Measurements from ENCODE around the gene SEZ6. TPM values are rescaled to one million over a fixed set of nuclear protein-coding genes. Genes with fewer than 3 reads are reported as not detected.

SEZ6 gene
- polyA plus RNA-seq, 5 donors: 0.35 to 0.64 (median 0.59) TPM

- no peak for DNase-seq
These were observed 32.4 kb upstream of the SEZ6 start for GRCh38 chr17:29038085-29038795.

- no peak for DNase-seq
These were observed 31.9 kb upstream of the SEZ6 start for GRCh38 chr17:29037739-29038084.

GRCh38 chr17:29036584-29036983, 30.8 kb upstream of the SEZ6 start:
- no peak for DNase-seq

GRCh38 chr17:29034510-29034909, 28.7 kb upstream of the SEZ6 start:
- DNase-seq: no peak

- DNase-seq: no peak
These were observed 27.0 kb upstream of the SEZ6 start for GRCh38 chr17:29032857-29033197.

GRCh38 chr17:29032013-29032856, 26.4 kb upstream of the SEZ6 start:
- DNase-seq: no peak

GRCh38 chr17:29031488-29031887, 25.7 kb upstream of the SEZ6 start:
- no peak for DNase-seq

GRCh38 chr17:29024316-29024952, 18.6 kb upstream of the SEZ6 start:
- DNase-seq: no peak

- DNase-seq: no peak
These were observed 16.2 kb upstream of the SEZ6 start for GRCh38 chr17:29022074-29022473.

- no peak for DNase-seq
These were observed 15.4 kb upstream of the SEZ6 start for GRCh38 chr17:29021226-29021625.

- DNase-seq: no peak
These were observed 14.7 kb upstream of the SEZ6 start for GRCh38 chr17:29020576-29020975.

- DNase-seq: no peak
These were observed 13.8 kb upstream of the SEZ6 start for GRCh38 chr17:29019475-29020181.

- DNase-seq: no peak
These were observed 13.1 kb upstream of the SEZ6 start for GRCh38 chr17:29018788-29019474.

- DNase-seq: no peak
These were observed 10.7 kb upstream of the SEZ6 start for GRCh38 chr17:29016345-29017210.

- DNase-seq: no peak
These were observed 8.9 kb upstream of the SEZ6 start for GRCh38 chr17:29014716-29015115.

GRCh38 chr17:29012535-29012934, 6.7 kb upstream of the SEZ6 start:
- no peak for DNase-seq

- DNase-seq: no peak
These were observed 4.8 kb upstream of the SEZ6 start for GRCh38 chr17:29010586-29010985.

GRCh38 chr17:29010129-29010528, 4.3 kb upstream of the SEZ6 start:
- no peak for DNase-seq

- DNase-seq: no peak
These were observed 2.8 kb upstream of the SEZ6 start for GRCh38 chr17:29008591-29008990.

- DNase-seq: no peak
These were observed 2.1 kb upstream of the SEZ6 start for GRCh38 chr17:29007860-29008455.
